Suprapubic skin (tissue), 4 donors: Measurements from ENCODE around the gene KRTAP5-5. TPM values are rescaled to one million over a fixed set of nuclear protein-coding genes. Genes with fewer than 3 reads are reported as not detected.

ENCODE experiments used
- DNase-seq, 2 donors: peaks; one replicate each; pipeline ENCODE4 v3.0.0-alpha.2; 2019; ENCODE audit warnings: low spot score in 2 of 2
- H3K27ac ChIP-seq: fragments of 200-600 bp; sonication (generic); one replicate; pipeline ENCODE4 v1.5.1; 2019
- H3K27me3 ChIP-seq: fragments of 200-600 bp; sonication (generic); one replicate; pipeline ENCODE4 v1.5.1; 2019
- H3K36me3 ChIP-seq: fragments of 200-600 bp; sonication (generic); one replicate; pipeline ENCODE4 v1.5.1; 2019
- H3K4me1 ChIP-seq: fragments of 200-600 bp; sonication (generic); one replicate; pipeline ENCODE4 v1.5.1; 2019
- H3K4me3 ChIP-seq: fragments of 200-600 bp; sonication (generic); one replicate; pipeline ENCODE4 v1.5.1; 2019; ENCODE audit warnings: mild to moderate bottlenecking
- H3K9me3 ChIP-seq: fragments of 200-600 bp; sonication (generic); one replicate; pipeline ENCODE4 v1.5.1; 2019
- EP300 ChIP-seq: sonication (generic); formaldehyde crosslinking; IDR thresholded peaks from one replicate; pipeline ENCODE4 v1.6.1; 2017; ENCODE audit warnings: antibody characterized with exemption
- POLR2A ChIP-seq, 2 donors: fragments of 450-650 bp; IDR thresholded peaks; one replicate each; pipeline ENCODE4 v1.6.1; 2017; ENCODE audit warnings: antibody characterized with exemption in 2 of 2, mild to moderate bottlenecking in 2 of 2, moderate library complexity in 2 of 2
- POLR2AphosphoS5 ChIP-seq, 3 donors: sonication (generic); formaldehyde crosslinking; IDR thresholded peaks; one replicate each; pipeline ENCODE4 v1.6.1; 2017; ENCODE audit warnings: antibody characterized with exemption in 3 of 3
- WGBS: methylation state at CpG from one replicate; pipeline ENCODE4 v1.1.5; 2018; 5-methylcytosine and 5-hydroxymethylcytosine counted together
- total RNA-seq, 4 donors: library from RNA; depleted of rRNA; stranded (reverse); fragments of >200 nt; gene quantifications; one replicate each; pipeline ENCODE4 v1.1.0, GENCODE V29; 2016
- TF ChIP-seq, protein P1 (sequence below), 2 donors: fragments of 200-600 bp in 1 of 2; fragments of 450-650 bp in 1 of 2; sonication (generic) in 1 of 2; IDR thresholded peaks; one replicate each; pipeline ENCODE4 v1.5.1; 2016 to 2019; ENCODE audit warnings: antibody characterized with exemption in 2 of 2, mild to moderate bottlenecking in 1 of 2, moderate library complexity in 1 of 2

KRTAP5-5 gene
- total RNA-seq, 4 donors from 2014 or later, result 0.79 to 2.7 (median 1.2) TPM; not detected in 1

DNA sequence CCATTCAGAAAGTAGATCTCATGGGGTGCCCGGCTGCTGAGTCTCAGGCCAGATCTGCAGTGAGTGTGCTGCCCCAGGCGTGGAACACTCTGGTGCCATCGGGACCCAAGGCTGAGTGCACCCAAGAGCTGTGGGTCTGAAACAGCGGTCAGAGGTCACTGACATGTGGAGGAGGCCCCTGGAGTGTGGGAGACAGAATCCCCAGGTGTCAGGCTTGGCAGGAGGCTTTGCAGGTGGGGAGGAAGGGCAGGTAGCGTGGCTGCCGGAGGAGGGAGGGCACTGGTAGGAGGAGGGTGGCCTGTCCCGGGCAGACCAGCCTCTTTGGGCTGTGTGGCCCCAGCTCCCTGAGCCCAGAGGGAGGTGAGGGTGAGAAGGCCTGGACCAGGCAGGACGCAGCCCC lies 35.7 kb downstream of the KRTAP5-5 start:
- WGBS, result no CpG with 5 or more reads among the region's 8 CpGs
- no peak overlapping the region for H3K27ac ChIP-seq
- no peak overlapping the region for H3K4me3 ChIP-seq
- peaks cover 38% of the 10 kb centered on the region for H3K27me3 ChIP-seq
- no peaks in the 10 kb centered on the region for H3K4me1 ChIP-seq
- no peak for DNase-seq
- no peak for TF ChIP-seq POLR2A (IDR thresholded peaks at IDR 0.05)
- TF ChIP-seq POLR2AphosphoS5 (IDR thresholded peaks at IDR 0.05), result no peak
- TF ChIP-seq, protein P1, sequence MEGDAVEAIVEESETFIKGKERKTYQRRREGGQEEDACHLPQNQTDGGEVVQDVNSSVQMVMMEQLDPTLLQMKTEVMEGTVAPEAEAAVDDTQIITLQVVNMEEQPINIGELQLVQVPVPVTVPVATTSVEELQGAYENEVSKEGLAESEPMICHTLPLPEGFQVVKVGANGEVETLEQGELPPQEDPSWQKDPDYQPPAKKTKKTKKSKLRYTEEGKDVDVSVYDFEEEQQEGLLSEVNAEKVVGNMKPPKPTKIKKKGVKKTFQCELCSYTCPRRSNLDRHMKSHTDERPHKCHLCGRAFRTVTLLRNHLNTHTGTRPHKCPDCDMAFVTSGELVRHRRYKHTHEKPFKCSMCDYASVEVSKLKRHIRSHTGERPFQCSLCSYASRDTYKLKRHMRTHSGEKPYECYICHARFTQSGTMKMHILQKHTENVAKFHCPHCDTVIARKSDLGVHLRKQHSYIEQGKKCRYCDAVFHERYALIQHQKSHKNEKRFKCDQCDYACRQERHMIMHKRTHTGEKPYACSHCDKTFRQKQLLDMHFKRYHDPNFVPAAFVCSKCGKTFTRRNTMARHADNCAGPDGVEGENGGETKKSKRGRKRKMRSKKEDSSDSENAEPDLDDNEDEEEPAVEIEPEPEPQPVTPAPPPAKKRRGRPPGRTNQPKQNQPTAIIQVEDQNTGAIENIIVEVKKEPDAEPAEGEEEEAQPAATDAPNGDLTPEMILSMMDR (IDR thresholded peaks at IDR 0.05), result no peak
- no peak for TF ChIP-seq EP300
- no peaks in the 10 kb centered on the region for H3K9me3 ChIP-seq
- no peaks in the 10 kb centered on the region for H3K36me3 ChIP-seq

DNA sequence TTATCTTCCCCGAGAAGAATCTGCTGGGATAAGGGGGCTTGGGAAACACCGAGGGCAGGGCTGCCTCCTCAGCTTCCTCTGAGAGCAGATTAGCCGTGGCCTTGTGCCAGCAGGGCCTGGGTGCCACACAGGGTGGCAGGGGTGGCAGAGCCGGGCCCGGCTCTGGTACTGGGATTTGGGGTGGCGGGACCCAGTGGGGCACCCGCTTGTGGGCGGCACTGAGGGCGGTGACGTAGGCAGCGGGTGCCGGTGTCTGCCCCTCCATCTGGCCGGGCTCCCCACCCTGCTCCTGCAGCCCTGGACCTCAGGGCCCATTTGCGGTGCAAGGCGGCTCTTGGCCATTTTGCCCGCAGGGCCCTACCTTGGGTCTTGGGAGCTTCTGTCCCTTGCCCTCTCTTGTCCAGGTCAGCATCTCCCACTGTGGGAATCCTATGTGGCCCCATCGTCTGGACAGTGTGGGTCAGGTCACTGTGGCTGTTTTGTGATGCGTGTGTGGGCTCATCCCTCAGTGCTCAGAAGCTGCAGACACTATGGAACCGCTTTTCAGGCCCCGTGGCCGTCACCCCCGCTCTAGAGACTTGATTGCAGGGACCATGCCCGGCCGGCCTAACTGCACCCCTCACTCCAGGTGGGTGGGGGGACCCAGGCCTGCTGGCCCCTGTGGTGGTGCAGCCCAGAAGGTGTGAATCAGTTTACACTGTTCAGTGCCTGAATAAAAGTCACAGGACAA lies 37.7 kb downstream of the KRTAP5-5 start:
- H3K36me3 ChIP-seq, result no peaks in the 10 kb centered on the region
- DNase-seq, result no peak
- H3K4me3 ChIP-seq, result no peak overlapping the region
- no peaks in the 10 kb centered on the region for H3K4me1 ChIP-seq
- TF ChIP-seq, protein P1 (IDR thresholded peaks at IDR 0.05), result no peak
- TF ChIP-seq POLR2A (IDR thresholded peaks at IDR 0.05) (no peak), POLR2AphosphoS5 (IDR thresholded peaks at IDR 0.05) (no peak), EP300 (no peak)
- no peaks in the 10 kb centered on the region for H3K9me3 ChIP-seq
- no peak overlapping the region for H3K27ac ChIP-seq
- peaks cover 38% of the 10 kb centered on the region for H3K27me3 ChIP-seq
- 91% methylated on average over 13 of the region's 24 CpGs for WGBS

DNA sequence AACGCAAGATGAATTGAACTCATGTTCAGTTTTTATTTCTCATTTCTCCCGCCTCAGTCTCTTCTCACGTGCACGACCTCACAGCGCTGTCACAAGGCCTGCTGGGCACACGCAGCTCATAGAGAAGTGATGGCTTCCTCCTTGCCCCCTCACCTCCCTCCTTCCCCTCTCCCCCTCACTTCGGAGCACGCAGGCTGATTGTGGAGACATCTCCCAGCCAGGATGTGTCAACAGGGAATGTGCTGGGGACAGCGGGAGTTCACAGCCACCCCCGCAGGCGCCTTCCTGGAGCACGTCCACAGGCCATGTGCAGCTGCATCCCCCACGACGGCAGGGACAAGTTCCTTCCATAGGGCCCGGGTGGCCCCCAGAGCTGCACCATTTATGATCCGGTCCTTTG lies 38.3 kb downstream of the KRTAP5-5 start:
- no peak for DNase-seq
- no peaks in the 10 kb centered on the region for H3K36me3 ChIP-seq
- H3K4me3 ChIP-seq, result no peak overlapping the region
- WGBS, result 52% methylated on average over 10 of the region's 16 CpGs
- H3K27me3 ChIP-seq, result peaks cover 43% of the 10 kb centered on the region
- no peaks in the 10 kb centered on the region for H3K9me3 ChIP-seq
- TF ChIP-seq, protein P1 (IDR thresholded peaks at IDR 0.05), result no peak
- TF ChIP-seq POLR2A (IDR thresholded peaks at IDR 0.05) (no peak), POLR2AphosphoS5 (IDR thresholded peaks at IDR 0.05) (no peak), EP300 (no peak)
- H3K4me1 ChIP-seq, result no peaks in the 10 kb centered on the region
- H3K27ac ChIP-seq, result no peak overlapping the region

DNA sequence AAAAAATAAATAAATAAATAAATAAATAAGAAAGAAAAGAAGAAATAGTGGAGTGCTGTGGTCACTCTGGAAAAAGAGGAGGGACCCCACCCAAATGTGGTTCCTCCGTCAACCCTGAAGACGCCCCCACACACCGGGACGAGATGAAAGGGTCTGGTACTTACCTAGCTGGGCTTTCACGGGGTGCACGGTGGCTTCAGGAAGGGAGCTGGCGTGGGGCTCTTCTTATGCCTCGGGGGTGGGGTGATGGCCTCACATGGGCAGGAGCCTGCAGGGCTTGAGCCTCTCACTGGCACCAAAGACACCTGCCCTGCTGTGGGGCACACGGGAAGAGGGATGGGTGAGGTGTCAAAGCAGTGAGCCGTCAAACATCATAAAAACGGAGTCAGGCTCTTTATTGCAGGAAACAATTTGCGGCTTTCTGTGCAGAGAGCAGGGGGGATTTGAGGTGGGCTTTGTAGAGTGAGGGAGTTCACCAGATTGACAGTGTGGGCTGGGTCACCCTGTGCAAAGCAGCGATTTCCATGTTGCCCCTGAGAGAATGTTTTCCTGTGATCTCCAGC lies 39.4 kb downstream of the KRTAP5-5 start:
- H3K27me3 ChIP-seq, result peaks cover 43% of the 10 kb centered on the region
- H3K27ac ChIP-seq, result no peak overlapping the region
- 64% methylated on average over 13 of the region's 13 CpGs for WGBS

More for the DNA sequence above, 39.4 kb downstream of the KRTAP5-5 start:
- Histone ChIP-seq H3K9me3 (no peaks in the 10 kb centered on the region), H3K4me3 (no peak overlapping the region), H3K36me3 (no peaks in the 10 kb centered on the region), H3K4me1 (no peaks in the 10 kb centered on the region)
- no peak for DNase-seq
- TF ChIP-seq POLR2AphosphoS5 (IDR thresholded peaks at IDR 0.05) (no peak), EP300 (no peak), POLR2A (IDR thresholded peaks at IDR 0.05) (no peak)
- TF ChIP-seq, protein P1 (IDR thresholded peaks at IDR 0.05), result no peak
